ENCODE measurements around the gene RNF144A. TPM values are rescaled to one million over a fixed set of nuclear protein-coding genes. Genes with fewer than 3 reads are reported as not detected.
"Not testable (repeated sequence)": the region's sequence is repeated elsewhere in the genome, so short reads cannot be mapped to it uniquely, and the experiment has no call there.

Gene RNF144A
- total RNA-seq, 1 donor from 2014 or later: 16.9 TPM

GRCh38 chr2:6924101-6924923, 7.1 kb downstream of the RNF144A start:
- ATAC-seq: no peak
- no peak for DNase-seq (ENCODE audit: missing footprints)
- intact Hi-C loops (cut with DNase I): loop anchor here (5.0 kb wide), 1 partner anchor 43 kb away; no protein-coding TSS in a partner anchor

GRCh38 chr2:6924924-6925409, 7.8 kb downstream of the RNF144A start:
- intact Hi-C loops (cut with DNase I): loop anchor here (5.0 kb wide), 1 partner anchor 42 kb away; no protein-coding TSS in a partner anchor
- ATAC-seq: no peak
- no peak for DNase-seq (ENCODE audit: missing footprints)

DNA sequence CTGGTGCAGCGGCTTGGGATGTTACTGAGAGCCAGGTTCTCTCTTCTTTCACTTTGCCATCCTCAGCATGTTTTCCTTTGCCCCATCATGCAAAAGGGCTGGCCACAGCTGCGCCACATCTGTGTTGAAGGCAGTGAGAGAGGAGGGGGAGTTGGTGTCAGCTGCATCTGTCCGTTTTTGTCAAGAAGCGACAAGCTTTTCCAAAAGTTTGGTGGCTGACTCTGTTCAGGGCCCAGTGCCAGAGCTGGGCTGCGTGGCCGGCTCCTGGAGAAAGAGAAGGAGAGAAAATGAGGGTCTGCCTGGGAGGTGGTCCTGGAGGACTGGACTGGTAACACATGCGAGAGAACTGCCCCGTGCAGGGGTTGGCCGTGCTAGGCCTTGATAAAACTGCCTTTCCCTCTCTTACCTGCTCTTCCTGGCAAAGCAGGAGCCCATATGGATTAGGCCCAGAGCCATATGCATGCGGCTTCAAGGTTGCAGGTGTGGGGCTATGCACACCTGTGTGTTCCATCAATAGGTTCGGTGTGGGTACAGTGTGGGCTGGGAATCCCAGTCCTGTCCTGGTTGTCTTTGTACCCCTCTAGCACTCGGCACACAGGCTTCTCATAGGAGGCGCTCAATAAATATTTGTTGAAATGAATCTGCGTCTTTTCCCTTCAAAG, 9.0 kb downstream of the RNF144A start:
- ATAC-seq: no peak
- DNase-seq (ENCODE audit: missing footprints): no peak
- intact Hi-C loops (cut with DNase I): no loop called here

DNA sequence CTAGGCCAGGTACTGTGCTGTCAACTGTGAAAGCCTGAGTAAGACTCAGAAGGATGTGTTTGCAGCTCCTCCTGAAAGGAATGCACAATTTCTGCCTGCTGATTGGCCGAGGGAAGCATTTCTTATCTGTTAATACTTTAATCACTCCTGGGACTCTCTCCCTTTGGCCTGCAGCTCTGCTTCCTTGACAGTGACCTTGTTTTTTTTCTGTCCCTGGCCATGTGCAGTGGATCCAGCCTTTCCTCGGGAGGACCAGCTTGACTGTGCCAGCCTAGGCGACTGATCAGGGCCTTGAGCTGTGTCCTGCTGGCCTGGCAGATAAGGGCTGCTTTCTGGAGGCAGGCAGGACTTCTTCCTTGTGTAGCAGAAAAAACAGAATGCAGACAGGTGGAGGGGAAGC, 10.0 kb downstream of the RNF144A start:
- DNase-seq (ENCODE audit: missing footprints) (no peak), ATAC-seq (peak; percentile 81)
- intact Hi-C loops (cut with DNase I): no loop called here

DNA sequence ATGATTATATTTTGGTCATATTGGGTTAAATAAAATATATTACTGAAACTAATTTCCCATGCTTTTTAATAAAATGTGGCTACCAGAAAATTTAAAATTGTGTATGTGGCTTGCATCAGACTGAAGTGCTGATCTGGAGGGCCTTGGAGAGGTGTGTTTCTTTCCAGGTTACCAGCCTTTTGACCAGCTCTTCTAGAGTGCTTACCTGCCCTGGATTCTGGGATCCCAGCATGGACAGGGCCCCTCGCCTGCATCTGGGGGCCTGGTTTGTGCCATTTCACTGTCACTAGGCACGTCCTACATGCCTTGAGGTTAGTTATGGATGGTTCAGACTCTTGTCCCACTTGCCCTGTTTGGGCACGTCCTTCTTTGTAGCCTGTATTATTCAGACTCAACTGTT, 10.5 kb downstream of the RNF144A start:
- no peak for ATAC-seq
- DNase-seq (ENCODE audit: missing footprints): no peak
- intact Hi-C loops (cut with DNase I): no loop called here

DNA sequence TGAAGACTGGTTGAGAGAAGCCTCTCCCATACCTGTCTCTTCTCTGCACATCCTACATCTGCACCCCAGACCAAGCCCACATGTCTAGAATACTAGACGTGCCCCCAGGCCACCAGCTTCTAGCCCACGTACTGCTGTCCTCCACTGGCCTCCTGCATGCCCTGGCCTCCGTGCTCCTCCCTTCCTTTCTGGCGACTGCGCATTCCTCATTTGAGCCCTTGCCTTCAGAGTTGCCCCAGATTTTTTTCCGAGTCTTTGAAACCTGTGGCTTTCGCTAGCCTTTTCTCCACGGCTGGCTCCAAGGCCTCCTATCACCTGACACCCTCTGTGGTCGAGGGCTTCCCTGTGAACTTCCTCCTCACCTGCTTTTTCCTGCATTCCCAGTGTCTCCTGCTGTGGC, 11.2 kb downstream of the RNF144A start:
- intact Hi-C loops (cut with DNase I): no loop called here
- DNase-seq (ENCODE audit: missing footprints) (no peak), ATAC-seq (no peak)

GRCh38 chr2:6929196-6929819, 12.1 kb downstream of the RNF144A start:
- intact Hi-C loops (cut with DNase I): no loop called here
- DNase-seq (ENCODE audit: missing footprints): no peak
- no peak for ATAC-seq

DNA sequence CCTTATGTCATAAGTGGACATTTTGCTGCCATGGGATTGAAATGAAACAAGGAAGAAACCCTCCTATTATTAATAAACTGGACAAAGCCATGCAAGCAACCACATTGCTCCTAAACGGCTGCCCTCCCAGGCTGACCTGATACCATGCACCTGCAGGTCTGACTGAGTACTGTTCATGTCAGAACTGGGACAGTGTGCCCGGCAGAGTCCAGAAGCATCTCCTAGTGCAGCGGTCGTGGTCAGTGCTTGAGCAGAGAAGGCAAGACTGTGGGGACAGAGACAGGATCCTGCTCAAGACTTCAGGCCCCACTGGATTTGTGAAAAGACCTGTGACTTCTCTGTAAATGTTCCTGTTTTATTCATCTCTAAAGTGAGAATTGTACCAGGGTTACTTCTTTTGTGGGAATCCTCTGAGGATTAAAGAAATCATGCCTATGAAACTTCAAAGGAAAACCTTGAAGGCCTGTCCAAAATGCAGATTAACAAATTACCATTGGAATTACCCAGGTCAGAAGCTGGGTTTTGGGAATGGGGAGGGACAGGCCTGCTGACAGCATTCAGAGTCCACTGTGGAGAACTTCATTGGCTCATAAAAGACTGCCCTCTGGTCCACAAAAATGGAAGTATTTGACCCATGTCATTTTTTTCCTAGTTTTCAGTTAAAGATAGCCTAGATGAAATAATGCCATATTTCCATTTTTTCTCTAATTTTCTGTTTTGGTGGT, 13.9 kb downstream of the RNF144A start:
- DNase-seq (ENCODE audit: missing footprints) (no peak), ATAC-seq (no peak)
- intact Hi-C loops (cut with DNase I): no loop called here

- ATAC-seq: no peak
Observed at GRCh38 chr2:6931753-6932152, 14.5 kb downstream of the RNF144A start.

GRCh38 chr2:6932206-6932605, 15.0 kb downstream of the RNF144A start:
- DNase-seq (ENCODE audit: missing footprints): no peak
- intact Hi-C loops (cut with DNase I): no loop called here
- ATAC-seq: no peak

More at GRCh38 chr2:6931753-6932152, 14.5 kb downstream of the RNF144A start:
- DNase-seq (ENCODE audit: missing footprints): no peak
- intact Hi-C loops (cut with DNase I): no loop called here

- ATAC-seq: no peak
- DNase-seq (ENCODE audit: missing footprints): no peak
- intact Hi-C loops (cut with DNase I): no loop called here
Observed at GRCh38 chr2:6932828-6933227, 15.6 kb downstream of the RNF144A start.

DNA sequence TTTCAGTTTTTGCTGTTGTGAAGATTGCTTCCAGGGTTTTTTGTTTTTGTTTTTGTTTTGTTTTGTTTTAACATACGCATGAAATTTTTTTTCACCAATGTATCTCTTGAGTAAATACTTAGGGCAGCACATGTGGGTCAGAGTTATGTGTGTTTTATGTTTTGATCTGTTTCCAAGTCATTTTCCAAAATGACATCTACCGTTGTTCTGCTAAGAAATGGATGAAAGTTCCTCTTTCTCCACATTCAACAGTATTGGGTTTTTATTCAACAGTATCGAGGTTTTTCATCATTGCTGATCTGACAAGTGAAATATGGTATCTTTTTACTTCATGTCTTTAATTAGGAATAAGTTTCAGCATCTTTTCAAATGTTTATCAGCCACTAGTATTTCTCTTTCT, 16.7 kb downstream of the RNF144A start:
- intact Hi-C loops (cut with DNase I): no loop called here
- DNase-seq (ENCODE audit: missing footprints) (no peak), ATAC-seq (no peak)

- intact Hi-C loops (cut with DNase I): no loop called here
- no peak for DNase-seq (ENCODE audit: missing footprints)
- ATAC-seq: no peak
Observed at GRCh38 chr2:6934345-6934744, 17.1 kb downstream of the RNF144A start.

GRCh38 chr2:6934758-6935651, 17.8 kb downstream of the RNF144A start:
- DNase-seq (ENCODE audit: missing footprints) (no peak), ATAC-seq (no peak)
- intact Hi-C loops (cut with DNase I): no loop called here

- DNase-seq (ENCODE audit: missing footprints); ATAC-seq; intact Hi-C loops (cut with DNase I): not testable (repeated sequence)
Observed at GRCh38 chr2:6935652-6936020, 18.4 kb downstream of the RNF144A start.

DNA sequence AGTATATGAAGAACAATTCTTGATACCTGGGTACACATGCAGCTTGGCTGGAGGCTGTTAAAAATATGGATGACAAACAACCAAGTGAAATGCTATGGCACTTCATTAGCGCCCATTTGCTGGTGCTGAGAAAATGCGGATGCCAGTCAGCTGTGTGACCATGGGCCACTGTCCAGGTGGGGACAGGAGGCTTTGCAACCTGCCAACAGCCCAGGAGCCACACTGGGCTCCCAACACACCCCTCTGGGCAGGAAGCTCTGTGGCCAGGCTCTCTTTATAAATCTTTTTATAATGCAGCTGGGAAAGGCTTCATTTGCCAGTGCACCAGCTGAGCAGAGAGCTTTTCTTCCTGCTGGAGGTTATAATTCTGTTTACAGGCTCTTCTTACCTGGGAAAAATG, 19.9 kb downstream of the RNF144A start:
- intact Hi-C loops (cut with DNase I): no loop called here
- ATAC-seq (no peak), DNase-seq (ENCODE audit: missing footprints) (no peak)

DNA sequence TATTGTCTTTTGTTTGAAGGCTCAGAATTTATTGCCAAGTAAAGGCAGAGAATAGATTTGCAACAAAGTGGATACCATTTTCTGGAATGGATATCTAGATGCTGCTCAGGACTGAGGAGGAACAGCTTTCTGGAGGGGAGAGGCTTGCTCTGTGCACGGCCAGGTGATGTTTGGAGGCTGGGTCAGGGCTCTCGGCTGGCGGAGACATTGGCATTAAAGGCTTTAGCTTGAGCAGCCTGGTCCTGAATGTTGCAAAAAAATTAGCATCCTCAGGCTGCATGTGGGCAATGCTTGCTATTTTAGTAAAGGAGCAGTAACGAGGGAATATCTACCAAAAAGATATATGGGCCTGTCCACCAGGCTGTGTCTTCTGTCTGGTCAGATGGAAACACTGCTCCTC, 20.4 kb downstream of the RNF144A start:
- intact Hi-C loops (cut with DNase I): no loop called here
- ATAC-seq (no peak), DNase-seq (ENCODE audit: missing footprints) (no peak)

- intact Hi-C loops (cut with DNase I): no loop called here
- DNase-seq (ENCODE audit: missing footprints) (no peak), ATAC-seq (no peak)
Observed at GRCh38 chr2:6939071-6939470, 21.9 kb downstream of the RNF144A start.

Data from Right ventricle myocardium inferior (tissue), 1 donor.